Natural killer cell (primary cell): ENCODE results near the gene EIF3K. TPM values are rescaled to one million over a fixed set of nuclear protein-coding genes. Genes with fewer than 3 reads are reported as not detected.
"Not testable (repeated sequence)": the region's sequence is repeated elsewhere in the genome, so short reads cannot be mapped to it uniquely, and the experiment has no call there.

Experiments used
- ATAC-seq, 3 donors: fragments of 150-1000 bp in 2 of 3; fragments of 200-7000 bp in 1 of 3; cut with Tn5 transposase; 1 replicate in 1 of 3; 2 replicates in 2 of 3; pipeline ENCODE4 v1.10.0; 2021; ENCODE audit warnings: mild to moderate bottlenecking in 2 of 3, moderate library complexity in 2 of 3
- DNase-seq, 2 donors: peaks; one replicate each; pipeline versions ENCODE4 v3.0.0 to v3.0.0-alpha.2; 2013 to 2021; ENCODE audit warnings: mixed read lengths in 1 of 2
- H3K27ac ChIP-seq: one replicate; pipeline ENCODE4 v1.5.1; 2013; ENCODE audit warnings: mild to moderate bottlenecking, low read length
- H3K27me3 ChIP-seq: one replicate; pipeline ENCODE4 v1.6.1; 2013; ENCODE audit warnings: low read length; ENCODE audit not compliant: control insufficient read depth, insufficient read depth
- H3K36me3 ChIP-seq: one replicate; pipeline ENCODE4 v1.6.1; 2013; ENCODE audit warnings: low read length; ENCODE audit not compliant: control insufficient read depth, insufficient read depth
- H3K4me1 ChIP-seq: one replicate; pipeline ENCODE4 v1.6.1; 2013; ENCODE audit warnings: low read length; ENCODE audit not compliant: control insufficient read depth, insufficient read depth
- H3K4me3 ChIP-seq: one replicate; pipeline ENCODE4 v1.5.1; 2013; ENCODE audit warnings: low read length
- H3K9me3 ChIP-seq: one replicate; pipeline ENCODE4 v1.6.1; 2013; ENCODE audit warnings: low read length; ENCODE audit not compliant: control insufficient read depth, insufficient read depth
- H3K27ac Mint-ChIP-seq, 2 donors: one replicate each; pipeline ENCODE4 v1.8.0; 2022; ENCODE audit warnings: mild to moderate bottlenecking in 2 of 2, mixed read lengths in 2 of 2, moderate library complexity in 1 of 2
- H3K27me3 Mint-ChIP-seq, 2 donors: one replicate each; pipeline ENCODE4 v1.8.0; 2022; ENCODE audit warnings: low read depth in 2 of 2, mixed read lengths in 2 of 2
- H3K36me3 Mint-ChIP-seq: one replicate; pipeline ENCODE4 v1.8.0; 2022; ENCODE audit warnings: mixed read lengths
- H3K4me1 Mint-ChIP-seq, 2 donors: one replicate each; pipeline ENCODE4 v1.8.0; 2022; ENCODE audit warnings: mixed read lengths in 2 of 2
- H3K4me3 Mint-ChIP-seq: one replicate; pipeline ENCODE4 v1.8.0; 2022; ENCODE audit warnings: mild to moderate bottlenecking, moderate library complexity, mixed read lengths
- H3K9me3 Mint-ChIP-seq, 2 donors: one replicate each; pipeline ENCODE4 v1.8.0; 2022; ENCODE audit warnings: mixed read lengths in 2 of 2
- WGBS: methylation state at CpG from one replicate; pipeline ENCODE4 v1.1.7; 2013; ENCODE audit warnings: missing lambda C conversion rate; ENCODE audit not compliant: insufficient coverage; 5-methylcytosine and 5-hydroxymethylcytosine counted together
- intact Hi-C: fragments of 100-400 bp; cut with micrococcal nuclease; formaldehyde crosslinking; loops from one replicate; pipeline ENCODE4 v1.14.2; 2022
- total RNA-seq, 4 donors: library from RNA; stranded (reverse); fragments of 120-200 nt in 1 of 4; gene quantifications; one replicate each; pipeline versions ENCODE4 v1.2.3 to v1.2.4, GENCODE V29; 2013 to 2022
- TF ChIP-seq, protein P1 (sequence below): fragments of 200-600 bp; IDR thresholded peaks from one replicate; pipeline ENCODE4 v1.8.0; 2022; ENCODE audit warnings: antibody characterized with exemption

EIF3K gene
- total RNA-seq, 3 donors from 2014 or later (not counting 1 experiment from before 2014, with no cell fraction given): 232 to 262 (median 238) TPM

DNA sequence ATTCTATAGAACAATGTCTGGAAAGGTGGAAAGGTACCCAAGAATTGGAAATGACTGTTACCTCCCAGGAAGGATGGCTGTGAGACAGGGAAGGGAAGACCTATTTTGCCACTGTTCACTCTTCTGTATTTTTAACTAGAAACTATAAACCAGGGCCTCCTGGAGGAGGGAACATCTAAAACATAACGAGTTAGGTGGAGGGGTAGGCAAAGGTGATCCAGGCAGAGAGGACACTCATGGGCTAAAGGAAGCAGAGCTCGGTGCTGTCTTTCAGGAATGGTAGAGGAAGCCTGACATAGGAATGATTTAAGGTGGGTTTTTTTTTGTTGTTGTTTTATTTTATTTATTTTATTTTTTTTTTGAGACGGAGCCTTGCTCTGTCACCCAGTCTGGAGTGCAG is 5.8 kb downstream of the EIF3K start:
- no peaks in the 10 kb centered on the region for H3K9me3 ChIP-seq
- TF ChIP-seq, protein P1, sequence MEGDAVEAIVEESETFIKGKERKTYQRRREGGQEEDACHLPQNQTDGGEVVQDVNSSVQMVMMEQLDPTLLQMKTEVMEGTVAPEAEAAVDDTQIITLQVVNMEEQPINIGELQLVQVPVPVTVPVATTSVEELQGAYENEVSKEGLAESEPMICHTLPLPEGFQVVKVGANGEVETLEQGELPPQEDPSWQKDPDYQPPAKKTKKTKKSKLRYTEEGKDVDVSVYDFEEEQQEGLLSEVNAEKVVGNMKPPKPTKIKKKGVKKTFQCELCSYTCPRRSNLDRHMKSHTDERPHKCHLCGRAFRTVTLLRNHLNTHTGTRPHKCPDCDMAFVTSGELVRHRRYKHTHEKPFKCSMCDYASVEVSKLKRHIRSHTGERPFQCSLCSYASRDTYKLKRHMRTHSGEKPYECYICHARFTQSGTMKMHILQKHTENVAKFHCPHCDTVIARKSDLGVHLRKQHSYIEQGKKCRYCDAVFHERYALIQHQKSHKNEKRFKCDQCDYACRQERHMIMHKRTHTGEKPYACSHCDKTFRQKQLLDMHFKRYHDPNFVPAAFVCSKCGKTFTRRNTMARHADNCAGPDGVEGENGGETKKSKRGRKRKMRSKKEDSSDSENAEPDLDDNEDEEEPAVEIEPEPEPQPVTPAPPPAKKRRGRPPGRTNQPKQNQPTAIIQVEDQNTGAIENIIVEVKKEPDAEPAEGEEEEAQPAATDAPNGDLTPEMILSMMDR: no peak
- H3K27me3 Mint-ChIP-seq: no peaks in the 10 kb centered on the region
- peaks cover 5% of the 10 kb centered on the region for H3K4me1 ChIP-seq
- ATAC-seq (no peak), DNase-seq (no peak)
- H3K4me1 Mint-ChIP-seq: peaks cover 6 to 10% of the 10 kb centered on the region in 2 donors
- H3K4me3 Mint-ChIP-seq: no peak overlapping the region
- no peak overlapping the region for H3K27ac ChIP-seq
- intact Hi-C loops: no loop called here
- H3K27me3 ChIP-seq: no peaks in the 10 kb centered on the region
- 99% methylated on average over 3 of the region's 3 CpGs for WGBS
- peaks cover 7% of the 10 kb centered on the region for H3K36me3 Mint-ChIP-seq
- peaks cover 73% of the 10 kb centered on the region for H3K36me3 ChIP-seq
- H3K4me3 ChIP-seq: no peak overlapping the region
- H3K9me3 Mint-ChIP-seq: no peaks in the 10 kb centered on the region
- H3K27ac Mint-ChIP-seq: no peak overlapping the region

GRCh38 chr19:38626401-38626800 is 7.4 kb downstream of the EIF3K start:
- ATAC-seq: no peak
- Histone ChIP-seq H3K27ac (no peak overlapping the region), H3K36me3 (peaks cover 76% of the 10 kb centered on the region), H3K27me3 (no peaks in the 10 kb centered on the region), H3K4me1 (no peaks in the 10 kb centered on the region), H3K9me3 (no peaks in the 10 kb centered on the region), H3K4me3 (no peak overlapping the region)
- no peak for DNase-seq
- Mint-ChIP-seq H3K27ac (no peak overlapping the region), H3K27me3 (no peaks in the 10 kb centered on the region), H3K9me3 (no peaks in the 10 kb centered on the region), H3K36me3 (peaks cover 7% of the 10 kb centered on the region), H3K4me3 (no peak overlapping the region), H3K4me1 (peaks cover 0 to 5% of the 10 kb centered on the region in 2 donors)
- intact Hi-C loops: no loop called here
- TF ChIP-seq, protein P1: no peak
- WGBS: over 99% methylated on average over 4 of the region's 4 CpGs

DNA sequence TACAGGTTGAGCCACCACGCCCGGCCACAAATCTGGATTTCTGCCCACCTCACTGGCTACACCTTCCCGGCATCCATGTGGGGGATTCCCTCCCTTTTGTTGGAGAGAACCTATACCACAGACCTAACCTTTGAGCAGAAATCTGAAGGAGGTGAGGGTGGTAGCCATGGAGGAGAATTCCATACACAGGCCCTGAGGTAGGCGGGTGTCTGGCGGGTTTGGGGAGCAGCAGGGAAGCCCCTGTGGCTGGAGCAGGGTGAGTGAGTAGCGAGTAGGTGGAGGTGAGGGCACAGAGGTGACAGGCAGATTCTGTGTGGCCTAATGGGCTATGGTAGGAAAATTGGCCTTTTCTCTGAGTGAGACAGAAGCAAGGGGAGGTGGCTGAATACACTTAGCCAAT is 10.6 kb downstream of the EIF3K start:
- no peaks in the 10 kb centered on the region for H3K9me3 Mint-ChIP-seq
- Histone ChIP-seq H3K27ac (no peak overlapping the region), H3K36me3 (peaks cover 64% of the 10 kb centered on the region), H3K4me3 (no peak overlapping the region), H3K27me3 (no peaks in the 10 kb centered on the region), H3K9me3 (no peaks in the 10 kb centered on the region), H3K4me1 (peaks cover under 1% of the 10 kb centered on the region)
- DNase-seq (no peak), ATAC-seq (no peak)
- TF ChIP-seq, protein P1: no peak
- no peak overlapping the region for H3K4me3 Mint-ChIP-seq
- WGBS: 98% methylated on average over 6 of the region's 6 CpGs
- H3K4me1 Mint-ChIP-seq: peaks cover 8 to 10% of the 10 kb centered on the region in 2 donors
- intact Hi-C loops: no loop called here
- H3K27ac Mint-ChIP-seq: no peak overlapping the region
- H3K27me3 Mint-ChIP-seq: no peaks in the 10 kb centered on the region
- peaks cover 7% of the 10 kb centered on the region for H3K36me3 Mint-ChIP-seq

GRCh38 chr19:38631301-38631700 is 12.3 kb downstream of the EIF3K start:
- peaks cover 23 to 24% of the 10 kb centered on the region in 2 donors for H3K4me1 Mint-ChIP-seq
- H3K4me3 ChIP-seq, DNase-seq, H3K9me3 Mint-ChIP-seq, H3K27ac ChIP-seq, H3K4me3 Mint-ChIP-seq, ATAC-seq, H3K36me3 Mint-ChIP-seq, H3K27me3 Mint-ChIP-seq, H3K27ac Mint-ChIP-seq, H3K27me3 ChIP-seq, intact Hi-C loops, H3K9me3 ChIP-seq: not testable (repeated sequence)
- H3K4me1 ChIP-seq: peaks cover 18% of the 10 kb centered on the region
- WGBS: 89% methylated on average over 8 of the region's 11 CpGs
- H3K36me3 ChIP-seq: peaks cover 58% of the 10 kb centered on the region

DNA sequence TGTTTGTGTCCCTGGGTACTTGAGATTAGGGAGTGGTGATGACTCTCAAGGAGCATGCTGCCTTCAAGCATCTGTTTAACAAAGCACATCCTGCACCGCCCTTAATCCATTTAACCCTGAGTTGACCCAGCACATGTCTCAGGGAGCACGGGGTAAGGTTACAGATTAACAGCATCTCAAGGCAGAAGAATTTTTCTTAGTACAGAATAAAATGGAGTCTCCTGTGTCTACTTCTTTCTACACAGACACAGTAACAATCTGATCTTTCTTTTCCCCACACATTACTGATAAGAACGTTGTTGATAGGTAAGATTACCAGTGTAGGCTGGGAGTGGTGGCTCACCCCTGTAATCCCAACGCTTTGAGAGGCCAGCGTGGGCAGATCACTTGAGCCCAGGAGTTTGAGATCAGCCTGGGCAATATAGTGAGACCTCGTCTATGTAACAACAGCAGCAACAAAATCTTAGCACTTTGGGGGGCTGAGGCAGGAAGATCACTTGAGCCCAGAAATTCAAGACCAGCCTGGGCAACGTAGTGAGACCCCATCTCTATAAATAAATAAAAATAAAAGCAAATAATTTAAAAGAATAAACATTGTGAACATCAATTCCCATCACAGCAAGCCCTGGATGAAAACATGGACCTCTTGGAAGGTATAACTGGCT is 13.0 kb downstream of the EIF3K start:
- H3K36me3 Mint-ChIP-seq, H3K27ac ChIP-seq, H3K9me3 Mint-ChIP-seq, ATAC-seq, H3K4me3 ChIP-seq, intact Hi-C loops, H3K27me3 Mint-ChIP-seq, DNase-seq, H3K4me3 Mint-ChIP-seq, H3K27me3 ChIP-seq, H3K27ac Mint-ChIP-seq, H3K9me3 ChIP-seq: not testable (repeated sequence)
- 94% methylated on average over 5 of the region's 7 CpGs for WGBS
- H3K4me1 ChIP-seq: peaks cover 24% of the 10 kb centered on the region
- H3K36me3 ChIP-seq: peaks cover 51% of the 10 kb centered on the region
- peaks cover 30 to 31% of the 10 kb centered on the region in 2 donors for H3K4me1 Mint-ChIP-seq
